ENCODE results near the gene TRAPPC8.
"Not testable (repeated sequence)": the region's sequence is repeated elsewhere in the genome, so short reads cannot be mapped to it uniquely, and the experiment has no call there.

The TRAPPC8 gene

GRCh38 chr18:31943878-31944816 lies 1.2 kb upstream of the TRAPPC8 start:
- no peak for DNase-seq

DNA sequence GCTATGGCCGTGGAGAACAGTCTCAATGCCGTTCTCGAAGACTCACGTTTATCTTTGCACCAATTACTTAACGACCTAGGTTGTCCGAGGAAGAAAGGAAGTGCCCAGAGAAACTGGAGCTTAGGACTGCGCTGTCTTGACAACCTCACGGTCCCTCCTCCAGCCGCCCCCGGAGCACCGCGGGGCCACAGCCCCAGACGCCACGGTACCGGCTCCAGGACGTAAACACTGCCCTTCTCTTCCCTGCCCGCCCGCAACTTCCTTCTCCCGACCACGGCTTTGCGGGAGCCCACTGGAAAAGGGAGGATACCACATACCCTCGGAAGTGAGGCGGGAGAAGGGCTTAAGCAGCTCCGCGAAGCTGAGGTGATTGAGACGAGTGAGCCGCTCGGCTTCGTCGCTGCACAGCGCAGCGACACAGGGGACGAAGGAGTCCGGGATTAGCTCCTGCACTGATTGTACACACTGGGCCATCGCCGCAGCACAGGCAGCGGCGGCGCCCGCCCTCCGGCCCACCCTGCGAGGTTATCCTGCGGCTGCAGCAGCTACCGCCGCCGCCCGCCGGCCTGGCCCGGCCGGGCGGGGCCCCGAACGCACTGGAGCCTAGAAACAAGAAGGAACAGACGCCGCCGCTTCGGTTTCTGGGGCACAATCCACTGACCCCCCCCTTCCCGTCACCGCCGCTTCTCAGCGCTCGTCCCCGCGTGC lies 483 bp downstream of the TRAPPC8 start:
- no peak for DNase-seq

- no peak for DNase-seq
These were observed 1.7 kb downstream of the TRAPPC8 start for GRCh38 chr18:31941010-31941809.

DNA sequence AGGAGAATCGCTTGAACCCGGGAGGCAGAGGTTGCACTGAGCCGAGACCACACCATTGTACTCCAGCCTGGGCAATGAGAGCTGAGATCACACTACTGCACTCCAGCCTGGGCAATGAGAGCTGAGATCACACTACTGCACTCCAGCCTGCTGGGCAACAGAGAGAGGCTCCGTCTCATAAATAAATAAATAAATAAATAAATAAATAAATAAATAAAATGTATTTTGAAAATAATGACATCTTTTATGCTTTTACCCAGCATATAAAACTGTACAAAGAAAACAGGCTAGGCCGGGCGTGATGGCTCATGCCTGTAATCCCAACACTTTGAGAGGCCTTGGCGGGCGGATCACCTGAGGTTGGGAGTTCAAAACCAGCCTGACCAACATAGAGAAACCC lies 8.2 kb downstream of the TRAPPC8 start:
- not testable (repeated sequence) for DNase-seq

DNA sequence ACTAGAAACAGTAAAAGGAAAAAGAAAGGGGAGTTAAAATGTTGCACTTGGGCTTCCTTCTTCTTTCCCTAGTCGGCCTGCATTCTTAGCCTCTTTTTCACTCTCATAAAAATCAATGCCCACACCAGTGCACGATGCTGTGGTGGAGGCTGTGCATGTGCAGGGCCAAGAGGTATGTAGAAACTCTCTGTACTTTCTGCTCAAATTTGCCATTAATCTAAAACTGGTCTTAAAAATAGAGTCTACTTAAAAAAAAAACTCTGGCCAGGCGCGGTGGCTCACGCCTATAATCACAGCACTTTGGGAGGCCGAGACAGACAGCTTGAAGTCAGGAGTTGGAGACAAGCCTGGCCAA lies 11.1 kb downstream of the TRAPPC8 start:
- DNase-seq, result no peak

DNA sequence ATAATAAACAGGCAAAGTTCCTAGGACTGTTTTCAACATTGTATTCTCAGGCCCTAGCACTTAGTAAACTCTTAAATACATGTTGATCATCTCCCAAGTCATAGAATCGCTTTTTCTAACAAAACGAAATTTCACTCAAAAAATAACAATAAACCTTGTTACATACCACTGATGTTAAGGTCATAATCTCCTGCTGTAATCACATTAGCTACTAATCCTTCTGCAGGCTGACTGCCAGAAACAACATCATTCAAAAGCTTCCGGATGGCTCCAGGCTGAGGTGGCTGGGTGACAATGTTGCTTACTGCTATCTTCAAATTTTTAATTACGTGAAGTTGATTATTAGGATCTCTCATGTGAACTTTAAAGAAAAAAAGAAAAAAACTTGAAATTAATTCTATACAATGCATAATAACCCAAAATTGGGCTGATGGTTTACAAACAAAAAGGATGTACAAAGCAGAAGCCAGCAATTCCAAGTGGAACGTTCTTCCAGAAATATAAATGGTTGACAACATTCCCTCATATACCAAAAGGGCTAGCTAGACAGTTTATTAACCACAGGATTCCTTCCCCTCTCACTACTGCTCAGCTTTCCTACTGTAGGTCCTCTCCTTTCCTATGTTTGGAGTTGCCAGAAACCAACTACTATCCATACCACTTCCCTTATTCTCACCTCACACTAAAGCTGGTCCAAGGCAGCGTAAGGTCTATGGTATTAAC lies 11.6 kb downstream of the TRAPPC8 start:
- no peak for DNase-seq

GRCh38 chr18:31929273-31929672 lies 13.7 kb downstream of the TRAPPC8 start:
- no peak for DNase-seq

DNA sequence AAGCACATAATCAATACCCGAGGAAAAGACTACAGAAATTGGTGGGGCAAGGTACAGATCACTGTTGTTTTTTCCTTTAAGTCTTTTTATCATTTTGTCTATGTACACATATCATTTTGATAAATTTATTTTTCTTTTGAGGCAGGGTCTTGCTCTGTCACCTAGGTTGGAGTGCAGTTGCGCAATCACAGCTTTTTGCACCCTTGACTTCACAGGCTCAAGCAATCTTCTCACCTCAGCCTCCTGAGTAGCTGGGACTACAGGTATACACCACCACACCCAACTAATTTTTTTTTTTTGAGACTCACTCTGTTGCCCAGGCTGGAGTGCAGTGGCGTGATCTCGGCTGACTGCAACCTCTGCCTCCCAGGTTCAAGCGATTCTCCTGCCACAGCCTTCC lies 15.9 kb downstream of the TRAPPC8 start:
- not testable (repeated sequence) for DNase-seq

DNA sequence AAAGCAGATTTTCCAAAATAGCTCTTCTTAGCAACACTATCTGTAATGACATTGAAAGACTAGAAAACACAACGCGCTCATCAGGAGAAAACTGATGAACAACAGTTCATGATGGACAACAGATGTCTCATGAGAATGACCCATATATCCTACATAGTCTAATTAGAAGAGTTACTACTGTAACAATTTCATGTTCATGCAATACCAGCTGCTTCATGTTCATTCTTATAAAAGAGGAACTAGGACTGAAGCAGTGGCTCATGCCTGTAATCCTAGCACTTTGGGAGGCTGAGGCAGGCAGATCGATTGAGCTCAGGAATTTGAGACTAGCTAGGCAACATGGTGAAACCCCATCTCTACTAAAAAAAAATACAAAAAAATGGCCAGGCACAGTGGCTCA lies 22.7 kb downstream of the TRAPPC8 start:
- no peak for DNase-seq

GRCh38 chr18:31919366-31919765 lies 23.6 kb downstream of the TRAPPC8 start:
- DNase-seq, result not testable (repeated sequence)

GRCh38 chr18:31918733-31919132 lies 24.2 kb downstream of the TRAPPC8 start:
- DNase-seq, result no peak

GRCh38 chr18:31901063-31901462 lies 41.9 kb downstream of the TRAPPC8 start:
- no peak for DNase-seq

GRCh38 chr18:31899771-31900170 lies 43.2 kb downstream of the TRAPPC8 start:
- DNase-seq, result not testable (repeated sequence)

DNA sequence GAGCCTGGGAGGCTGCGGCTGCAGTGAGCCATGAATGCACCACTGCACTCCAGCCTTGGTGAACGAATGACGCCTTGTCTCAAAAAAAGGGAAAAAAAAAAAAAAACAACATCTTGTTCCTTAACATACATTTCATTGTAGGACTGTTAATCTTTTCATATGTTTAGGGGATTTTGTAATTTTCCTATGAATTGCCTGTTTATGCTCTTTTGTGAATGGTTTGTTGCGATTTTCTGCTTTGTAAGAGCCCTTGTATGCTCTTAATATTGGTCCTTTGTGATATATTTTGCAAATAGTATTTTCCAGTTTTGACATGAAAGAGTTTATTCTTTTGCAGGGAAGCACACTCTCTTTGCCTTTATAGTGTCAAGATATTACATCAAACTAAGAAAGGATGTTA lies 50.0 kb downstream of the TRAPPC8 start:
- no peak for DNase-seq

DNA sequence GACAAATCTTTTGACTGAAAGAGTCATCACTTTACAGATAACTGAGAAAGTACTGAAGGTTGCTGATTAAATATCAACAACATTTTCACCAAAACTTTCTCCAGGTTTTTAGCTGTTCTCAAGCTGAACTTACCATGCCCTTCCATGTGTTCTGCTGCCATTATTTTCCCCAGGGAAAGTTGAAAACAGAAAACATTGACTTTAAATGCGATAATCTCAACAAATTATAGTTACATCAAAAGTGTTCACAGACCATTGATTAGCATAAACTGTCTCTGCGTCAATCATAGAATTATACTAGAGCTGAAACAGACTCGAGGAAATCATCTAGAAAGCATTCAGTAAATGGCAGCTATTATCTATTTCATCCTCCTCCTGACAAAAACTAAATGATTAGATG lies 51.4 kb downstream of the TRAPPC8 start:
- DNase-seq, result no peak

DNA sequence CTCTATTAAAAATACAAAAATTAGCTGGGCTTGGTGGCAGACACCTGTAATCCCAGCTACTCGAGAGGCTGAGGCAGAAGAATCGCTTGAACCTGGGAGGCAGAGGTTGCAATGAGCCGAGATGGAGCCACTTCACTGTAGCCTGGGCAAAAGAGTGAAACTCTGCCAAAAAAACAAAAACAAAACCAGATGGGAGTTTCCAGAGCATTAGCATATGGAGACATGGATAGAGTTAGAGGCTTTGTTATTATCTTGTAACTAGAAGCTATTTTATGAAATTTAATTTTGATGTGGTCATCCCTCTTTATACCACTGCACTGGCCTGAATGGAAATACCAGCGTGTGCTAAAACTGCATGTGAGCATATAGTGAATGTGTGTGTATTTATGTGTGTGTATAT lies 58.9 kb downstream of the TRAPPC8 start:
- DNase-seq, result no peak

GRCh38 chr18:31880186-31880898 lies 62.6 kb downstream of the TRAPPC8 start:
- no peak for DNase-seq

DNA sequence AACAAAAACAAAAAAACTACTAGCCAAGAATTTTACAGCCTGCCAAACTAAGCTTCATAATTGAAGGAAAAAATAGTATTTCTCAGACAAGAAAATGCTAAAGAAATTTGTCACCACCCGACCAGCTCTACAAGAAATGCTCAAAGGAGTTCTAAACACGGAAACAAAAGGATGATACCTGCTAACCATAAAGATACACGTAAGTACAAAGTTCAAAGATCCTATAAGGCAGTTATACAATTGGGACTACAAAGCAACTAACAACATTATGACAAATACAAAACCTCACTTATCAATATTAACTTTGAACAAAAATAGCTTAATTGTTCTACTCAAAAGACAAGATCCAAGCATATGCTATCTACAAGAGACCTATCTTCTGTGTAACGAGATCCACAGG lies 64.6 kb downstream of the TRAPPC8 start:
- DNase-seq, result no peak

GRCh38 chr18:31877900-31878299 lies 65.0 kb downstream of the TRAPPC8 start:
- DNase-seq, result no peak

GRCh38 chr18:31876707-31877106 lies 66.2 kb downstream of the TRAPPC8 start:
- no peak for DNase-seq

- DNase-seq, result no peak
These were observed 67.6 kb downstream of the TRAPPC8 start for GRCh38 chr18:31875301-31875700.

DNA sequence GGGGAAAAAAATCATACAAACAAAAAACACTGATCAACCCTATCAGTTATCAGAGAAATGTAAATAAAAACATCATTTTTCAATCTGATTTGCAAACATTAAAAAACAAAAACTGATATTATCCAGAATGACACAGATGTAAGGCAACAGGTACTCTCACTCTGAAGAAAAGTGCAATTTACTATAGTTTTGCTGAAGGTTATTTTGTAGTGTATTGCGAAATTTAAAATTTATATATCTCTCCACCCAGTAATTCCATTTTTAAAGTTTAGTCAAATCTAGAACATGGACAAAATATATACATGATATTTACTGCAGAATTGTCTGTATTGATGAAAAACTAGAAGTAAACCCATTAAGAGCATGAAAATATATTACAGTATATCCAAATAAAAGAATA lies 79.8 kb downstream of the TRAPPC8 start:
- DNase-seq, result no peak

Measured in NCI-H1417 treated with DMSO at 0.1 percent for 48 hours (cell line).